Body of pancreas (tissue), 2 donors: Measurements from ENCODE around the gene NUDT15. TPM values are rescaled to one million over a fixed set of nuclear protein-coding genes. Genes with fewer than 3 reads are reported as not detected.

ENCODE experiments used
- total RNA-seq, 2 donors: library from RNA; depleted of rRNA; stranded (reverse); fragments of >200 nt; gene quantifications; one replicate each; pipeline ENCODE4 v1.1.0, GENCODE V29; 2016

Gene NUDT15
- total RNA-seq, 2 donors from 2014 or later: 4.2 to 4.9 TPM

Other genes with a start within 250 kb of the NUDT15 start
- gene SUCLA2, start 36.5 kb upstream of the NUDT15 start, total RNA-seq: 10 to 100 TPM; 16.1 to 19.8 TPM
- gene MED4, start 57.4 kb downstream of the NUDT15 start, total RNA-seq: 10 to 100 TPM; 14.0 to 16.8 TPM
- 100 to 1,000 TPM; 233 to 254 TPM for gene ITM2B, start 195.5 kb downstream of the NUDT15 start, total RNA-seq